ENCODE data around the gene ARX.

ARX gene

GRCh38 chrX:25026576-25026975 lies 10.8 kb upstream of the ARX start:
- Histone ChIP-seq H3K36me3 (ENCODE audit: control insufficient read depth, low read depth, low read length) (no peaks in the 10 kb centered on the region), H3K9me3 (ENCODE audit: control insufficient read depth, low read depth, low read length) (no peaks in the 10 kb centered on the region), H3K27me3 (ENCODE audit: control insufficient read depth, insufficient read depth, low read length) (peaks cover 43% of the 10 kb centered on the region), H3K9ac (ENCODE audit: low read length) (no peak overlapping the region), H3K4me3 (ENCODE audit: low read length) (no peak overlapping the region), H3K4me1 (ENCODE audit: control insufficient read depth, low read depth, low read length) (peaks cover 4% of the 10 kb centered on the region), H3K27ac (ENCODE audit: low read length) (no peak overlapping the region)

GRCh38 chrX:25025615-25026014 lies 9.8 kb upstream of the ARX start:
- peaks cover 53% of the 10 kb centered on the region for H3K27me3 ChIP-seq (ENCODE audit: control insufficient read depth, insufficient read depth, low read length)
- no peak overlapping the region for H3K4me3 ChIP-seq (ENCODE audit: low read length)
- H3K9me3 ChIP-seq (ENCODE audit: control insufficient read depth, low read depth, low read length), result no peaks in the 10 kb centered on the region
- peaks cover 7% of the 10 kb centered on the region for H3K4me1 ChIP-seq (ENCODE audit: control insufficient read depth, low read depth, low read length)
- no peaks in the 10 kb centered on the region for H3K36me3 ChIP-seq (ENCODE audit: control insufficient read depth, low read depth, low read length)
- no peak overlapping the region for H3K9ac ChIP-seq (ENCODE audit: low read length)
- no peak overlapping the region for H3K27ac ChIP-seq (ENCODE audit: low read length)

- no peak overlapping the region for H3K27ac ChIP-seq (ENCODE audit: low read length)
- H3K27me3 ChIP-seq (ENCODE audit: control insufficient read depth, insufficient read depth, low read length), result peaks cover 70% of the 10 kb centered on the region
- H3K36me3 ChIP-seq (ENCODE audit: control insufficient read depth, low read depth, low read length), result no peaks in the 10 kb centered on the region
Measured at GRCh38 chrX:25023908-25024307, 8.1 kb upstream of the ARX start.

GRCh38 chrX:25022499-25023325 lies 6.9 kb upstream of the ARX start:
- H3K27ac ChIP-seq (ENCODE audit: low read length), result no peak overlapping the region
- H3K9ac ChIP-seq (ENCODE audit: low read length), result no peak overlapping the region
- no peaks in the 10 kb centered on the region for H3K36me3 ChIP-seq (ENCODE audit: control insufficient read depth, low read depth, low read length)
- H3K4me3 ChIP-seq (ENCODE audit: low read length), result peak overlapping the region; percentile 33
- H3K9me3 ChIP-seq (ENCODE audit: control insufficient read depth, low read depth, low read length), result no peaks in the 10 kb centered on the region
- H3K4me1 ChIP-seq (ENCODE audit: control insufficient read depth, low read depth, low read length), result peaks cover 19% of the 10 kb centered on the region
- H3K27me3 ChIP-seq (ENCODE audit: control insufficient read depth, insufficient read depth, low read length), result peaks cover 82% of the 10 kb centered on the region

More at GRCh38 chrX:25023908-25024307, 8.1 kb upstream of the ARX start:
- no peak overlapping the region for H3K9ac ChIP-seq (ENCODE audit: low read length)
- H3K4me3 ChIP-seq (ENCODE audit: low read length), result no peak overlapping the region
- H3K4me1 ChIP-seq (ENCODE audit: control insufficient read depth, low read depth, low read length), result peaks cover 16% of the 10 kb centered on the region
- H3K9me3 ChIP-seq (ENCODE audit: control insufficient read depth, low read depth, low read length), result no peaks in the 10 kb centered on the region

- peaks cover 25% of the 10 kb centered on the region for H3K4me1 ChIP-seq (ENCODE audit: control insufficient read depth, low read depth, low read length)
Measured at GRCh38 chrX:25020905-25021449, 5.2 kb upstream of the ARX start.

GRCh38 chrX:25020391-25020904 lies 4.7 kb upstream of the ARX start:
- peaks cover 25% of the 10 kb centered on the region for H3K4me1 ChIP-seq (ENCODE audit: control insufficient read depth, low read depth, low read length)
- H3K36me3 ChIP-seq (ENCODE audit: control insufficient read depth, low read depth, low read length), result no peaks in the 10 kb centered on the region
- no peaks in the 10 kb centered on the region for H3K9me3 ChIP-seq (ENCODE audit: control insufficient read depth, low read depth, low read length)
- peak overlapping the region; percentile 35 for H3K4me3 ChIP-seq (ENCODE audit: low read length)
- H3K27ac ChIP-seq (ENCODE audit: low read length), result no peak overlapping the region
- peaks cover 99% of the 10 kb centered on the region for H3K27me3 ChIP-seq (ENCODE audit: control insufficient read depth, insufficient read depth, low read length)
- no peak overlapping the region for H3K9ac ChIP-seq (ENCODE audit: low read length)

More at GRCh38 chrX:25020905-25021449, 5.2 kb upstream of the ARX start:
- Histone ChIP-seq H3K9me3 (ENCODE audit: control insufficient read depth, low read depth, low read length) (no peaks in the 10 kb centered on the region), H3K27me3 (ENCODE audit: control insufficient read depth, insufficient read depth, low read length) (peaks cover 99% of the 10 kb centered on the region), H3K4me3 (ENCODE audit: low read length) (peak overlapping the region; percentile 35), H3K9ac (ENCODE audit: low read length) (no peak overlapping the region), H3K27ac (ENCODE audit: low read length) (no peak overlapping the region), H3K36me3 (ENCODE audit: control insufficient read depth, low read depth, low read length) (no peaks in the 10 kb centered on the region)

- Histone ChIP-seq H3K4me3 (ENCODE audit: low read length) (peak overlapping the region; percentile 35), H3K9me3 (ENCODE audit: control insufficient read depth, low read depth, low read length) (no peaks in the 10 kb centered on the region), H3K27me3 (ENCODE audit: control insufficient read depth, insufficient read depth, low read length) (peaks cover 100% of the 10 kb centered on the region), H3K9ac (ENCODE audit: low read length) (no peak overlapping the region), H3K27ac (ENCODE audit: low read length) (no peak overlapping the region), H3K4me1 (ENCODE audit: control insufficient read depth, low read depth, low read length) (peaks cover 25% of the 10 kb centered on the region), H3K36me3 (ENCODE audit: control insufficient read depth, low read depth, low read length) (no peaks in the 10 kb centered on the region)
Measured at GRCh38 chrX:25019707-25020390, 4.1 kb upstream of the ARX start.

- H3K9ac ChIP-seq (ENCODE audit: low read length), result no peak overlapping the region
- H3K27me3 ChIP-seq (ENCODE audit: control insufficient read depth, insufficient read depth, low read length), result peaks cover 100% of the 10 kb centered on the region
- peaks cover 25% of the 10 kb centered on the region for H3K4me1 ChIP-seq (ENCODE audit: control insufficient read depth, low read depth, low read length)
- no peak overlapping the region for H3K27ac ChIP-seq (ENCODE audit: low read length)
- H3K4me3 ChIP-seq (ENCODE audit: low read length), result no peak overlapping the region
- no peaks in the 10 kb centered on the region for H3K9me3 ChIP-seq (ENCODE audit: control insufficient read depth, low read depth, low read length)
- no peaks in the 10 kb centered on the region for H3K36me3 ChIP-seq (ENCODE audit: control insufficient read depth, low read depth, low read length)
Measured at GRCh38 chrX:25018682-25019081, 2.9 kb upstream of the ARX start.

GRCh38 chrX:25017667-25018247 lies 2.0 kb upstream of the ARX start:
- Histone ChIP-seq H3K4me1 (ENCODE audit: control insufficient read depth, low read depth, low read length) (peaks cover 21% of the 10 kb centered on the region), H3K36me3 (ENCODE audit: control insufficient read depth, low read depth, low read length) (no peaks in the 10 kb centered on the region), H3K27ac (ENCODE audit: low read length) (no peak overlapping the region), H3K9me3 (ENCODE audit: control insufficient read depth, low read depth, low read length) (no peaks in the 10 kb centered on the region), H3K4me3 (ENCODE audit: low read length) (peak overlapping the region; percentile 45), H3K27me3 (ENCODE audit: control insufficient read depth, insufficient read depth, low read length) (peaks cover 98% of the 10 kb centered on the region), H3K9ac (ENCODE audit: low read length) (no peak overlapping the region)

- H3K9ac ChIP-seq (ENCODE audit: low read length), result no peak overlapping the region
- peaks cover 22% of the 10 kb centered on the region for H3K4me1 ChIP-seq (ENCODE audit: control insufficient read depth, low read depth, low read length)
- no peaks in the 10 kb centered on the region for H3K36me3 ChIP-seq (ENCODE audit: control insufficient read depth, low read depth, low read length)
- H3K9me3 ChIP-seq (ENCODE audit: control insufficient read depth, low read depth, low read length), result no peaks in the 10 kb centered on the region
- no peak overlapping the region for H3K27ac ChIP-seq (ENCODE audit: low read length)
- peaks cover 98% of the 10 kb centered on the region for H3K27me3 ChIP-seq (ENCODE audit: control insufficient read depth, insufficient read depth, low read length)
- peak overlapping the region; percentile 45 for H3K4me3 ChIP-seq (ENCODE audit: low read length)
Measured at GRCh38 chrX:25016938-25017598, 1.3 kb upstream of the ARX start.

- Histone ChIP-seq H3K9me3 (ENCODE audit: control insufficient read depth, low read depth, low read length) (no peaks in the 10 kb centered on the region), H3K36me3 (ENCODE audit: control insufficient read depth, low read depth, low read length) (no peaks in the 10 kb centered on the region), H3K9ac (ENCODE audit: low read length) (no peak overlapping the region), H3K4me3 (ENCODE audit: low read length) (peak overlapping the region; percentile 45), H3K27ac (ENCODE audit: low read length) (no peak overlapping the region), H3K4me1 (ENCODE audit: control insufficient read depth, low read depth, low read length) (peaks cover 28% of the 10 kb centered on the region), H3K27me3 (ENCODE audit: control insufficient read depth, insufficient read depth, low read length) (peaks cover 98% of the 10 kb centered on the region)
Measured at GRCh38 chrX:25016361-25016671, 551 bp upstream of the ARX start.

All from iPS-18a (cell line).